H1 (cell line): Measurements from ENCODE around the gene TBC1D9.
A peak's percentile ranks its signal among the peaks of the same experiment; 100 is the strongest.

Experiments
- CHD2 ChIP-seq: IDR thresholded peaks from 2 replicates; pipeline ENCODE4 v1.6.1; 2012; ENCODE audit warnings: low read length, improper control_type of control experiment
- JUND ChIP-seq: IDR thresholded peaks from 2 replicates; pipeline ENCODE4 v1.6.1; 2011; ENCODE audit warnings: mild to moderate bottlenecking, improper control_type of control experiment, low read length
- POLR2A ChIP-seq, 2 experiments: IDR thresholded peaks; 1 replicate in 1 of 2; 2 replicates in 1 of 2; pipeline ENCODE4 v1.6.1; 2011; ENCODE audit warnings: low read depth in 2 of 2, low read length in 2 of 2, mild to moderate bottlenecking in 2 of 2; ENCODE audit errors: control extremely low read depth in 1 of 2
- RAD21 ChIP-seq, 2 experiments: IDR thresholded peaks in 1 of 2; conservative IDR thresholded peaks in 1 of 2; 2 replicates each; pipeline ENCODE4 v1.6.1; 2011; ENCODE audit warnings: low read depth in 2 of 2, low read length in 2 of 2, improper control_type of control experiment in 1 of 2, inconsistent platforms in 1 of 2, mild to moderate bottlenecking in 1 of 2, moderate library complexity in 1 of 2
- RFX5 ChIP-seq: IDR thresholded peaks from 2 replicates; pipeline ENCODE4 v1.6.1; 2011; ENCODE audit warnings: low read depth, low read length, improper control_type of control experiment, borderline replicate concordance
- TAF1 ChIP-seq: IDR thresholded peaks from 2 replicates; pipeline ENCODE4 v1.6.1; 2011; ENCODE audit warnings: mild to moderate bottlenecking, low read depth, low read length
- TEAD4 ChIP-seq: IDR thresholded peaks from 2 replicates; pipeline ENCODE4 v1.6.1; 2012; ENCODE audit warnings: low read depth, low read length, inconsistent platforms, mixed read lengths
- YY1 ChIP-seq: IDR thresholded peaks from 2 replicates; pipeline ENCODE4 v1.6.1; 2011; ENCODE audit warnings: low read depth, mild to moderate bottlenecking, low read length
- TF ChIP-seq, protein P1 (sequence below), 3 experiments: IDR thresholded peaks; 1 replicate in 2 of 3; 2 replicates in 1 of 3; pipeline versions ENCODE4 v1.5.1 to v1.6.1; 2011; ENCODE audit warnings: low read length in 3 of 3, mild to moderate bottlenecking in 3 of 3, inconsistent platforms in 2 of 3, low read depth in 1 of 3, moderate library complexity in 1 of 3; ENCODE audit not compliant: insufficient read depth in 1 of 3; ENCODE audit errors: control extremely low read depth in 1 of 3

DNA sequence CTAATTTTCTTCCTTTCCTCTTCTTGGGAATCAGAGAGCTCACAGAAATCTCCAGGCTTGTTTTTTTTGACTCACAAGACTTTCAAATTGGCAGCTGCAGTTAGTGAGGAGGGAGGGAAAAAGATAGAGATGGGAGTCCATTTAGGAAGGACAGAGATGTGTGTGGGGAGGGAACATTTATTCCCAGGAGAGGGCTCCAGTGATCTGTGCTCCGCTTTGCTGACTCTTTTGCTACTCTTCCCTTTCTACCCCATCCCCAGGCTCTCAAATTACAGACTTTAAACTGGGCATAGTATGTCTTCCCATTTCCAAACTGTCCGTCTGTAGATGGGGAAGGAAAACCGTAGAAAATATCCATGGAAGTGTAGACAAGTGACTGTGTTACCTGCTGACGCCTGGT lies 148.3 kb downstream of the TBC1D9 start:
- TF ChIP-seq POLR2A (IDR thresholded peaks at IDR 0.05; ENCODE audit: control extremely low read depth in 1 of 2, low read depth in 2 of 2, low read length in 2 of 2) (no peak), YY1 (no peak), RFX5 (no peak), TAF1 (no peak), JUND (no peak), RAD21 (IDR thresholded peaks at IDR 0.05 in 1 of 2, conservative IDR thresholded peaks at IDR 0.05 in 1 of 2; ENCODE audit: low read depth in 2 of 2, low read length in 2 of 2) (peak; percentile 39 to 49; a peak in 3 of 4 replicates), CHD2 (no peak), TEAD4 (no peak)
- TF ChIP-seq, protein P1, sequence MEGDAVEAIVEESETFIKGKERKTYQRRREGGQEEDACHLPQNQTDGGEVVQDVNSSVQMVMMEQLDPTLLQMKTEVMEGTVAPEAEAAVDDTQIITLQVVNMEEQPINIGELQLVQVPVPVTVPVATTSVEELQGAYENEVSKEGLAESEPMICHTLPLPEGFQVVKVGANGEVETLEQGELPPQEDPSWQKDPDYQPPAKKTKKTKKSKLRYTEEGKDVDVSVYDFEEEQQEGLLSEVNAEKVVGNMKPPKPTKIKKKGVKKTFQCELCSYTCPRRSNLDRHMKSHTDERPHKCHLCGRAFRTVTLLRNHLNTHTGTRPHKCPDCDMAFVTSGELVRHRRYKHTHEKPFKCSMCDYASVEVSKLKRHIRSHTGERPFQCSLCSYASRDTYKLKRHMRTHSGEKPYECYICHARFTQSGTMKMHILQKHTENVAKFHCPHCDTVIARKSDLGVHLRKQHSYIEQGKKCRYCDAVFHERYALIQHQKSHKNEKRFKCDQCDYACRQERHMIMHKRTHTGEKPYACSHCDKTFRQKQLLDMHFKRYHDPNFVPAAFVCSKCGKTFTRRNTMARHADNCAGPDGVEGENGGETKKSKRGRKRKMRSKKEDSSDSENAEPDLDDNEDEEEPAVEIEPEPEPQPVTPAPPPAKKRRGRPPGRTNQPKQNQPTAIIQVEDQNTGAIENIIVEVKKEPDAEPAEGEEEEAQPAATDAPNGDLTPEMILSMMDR (IDR thresholded peaks at IDR 0.05; ENCODE audit: control extremely low read depth in 1 of 3, insufficient read depth in 1 of 3, low read depth in 1 of 3, low read length in 3 of 3) = peak in 2 of 3 experiments; percentile 5 to 22; a peak in 2 of 4 replicates
